HG02970 (cell line): ENCODE measurements around the gene ATP13A2.

Source experiments
- ATAC-seq: cut with Tn5 transposase; IDR thresholded peaks from one replicate; pipeline ENCODE4 v1.9.1; 2021; ENCODE audit warnings: mild to moderate bottlenecking, moderate library complexity, moderate number of reproducible peaks; ENCODE audit not compliant: unreplicated experiment, low FRiP score

Gene ATP13A2

DNA sequence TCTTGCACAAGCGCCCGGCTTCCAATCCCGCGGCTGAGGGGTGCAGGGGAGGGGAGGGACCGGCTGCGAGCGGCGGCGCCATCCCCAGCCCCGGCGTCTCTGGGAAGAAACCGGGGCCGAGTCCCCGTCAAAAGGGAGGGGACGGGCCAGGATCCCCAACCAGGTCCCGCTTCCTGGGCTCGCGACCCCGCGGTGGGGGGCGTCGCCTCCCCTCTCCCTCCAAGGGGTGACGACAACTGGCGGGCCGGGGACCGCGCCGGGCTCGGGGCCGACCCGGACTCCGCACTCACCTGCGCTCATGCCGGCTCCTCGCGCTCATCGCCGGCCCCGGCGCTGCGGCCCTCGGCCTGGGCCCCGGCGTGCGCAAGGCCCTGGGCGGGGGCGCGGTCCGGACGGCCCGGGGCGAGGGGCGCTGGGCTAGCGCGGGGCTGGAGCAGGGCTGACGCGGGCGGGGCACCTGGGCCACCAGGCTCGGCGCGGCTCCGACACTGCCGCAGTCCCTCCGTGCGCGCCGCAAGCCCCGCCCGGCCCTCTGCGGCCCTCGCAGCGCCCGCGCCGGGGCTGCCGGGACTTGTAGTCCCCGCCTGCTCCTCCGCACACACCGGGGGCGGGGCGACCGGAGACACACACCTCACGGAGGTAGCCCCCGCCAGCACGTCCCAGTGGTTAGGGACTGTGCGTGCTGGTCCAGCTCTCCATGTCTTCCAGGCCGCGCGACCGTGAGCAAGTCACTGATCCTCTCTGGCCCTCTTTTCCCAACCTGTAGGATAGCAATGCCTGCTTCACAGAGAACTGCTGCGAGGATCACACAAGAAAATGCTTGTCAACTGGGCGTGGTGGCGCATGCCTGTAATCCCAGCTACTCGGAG is at the start of gene ATP13A2:
ATP13A2 (minus strand) TSS at position 490 of the 869 bp plus-strand sequence; CDS start at position 300, 190 bp downstream.
- ATAC-seq, result peak; percentile 87

GRCh38 chr1:17061486-17061885 is 49.8 kb upstream of the ATP13A2 start:
- no peak for ATAC-seq

- ATAC-seq, result no peak
Observed at GRCh38 chr1:17060306-17060749, 48.6 kb upstream of the ATP13A2 start.

GRCh38 chr1:17059391-17060305 is 47.9 kb upstream of the ATP13A2 start:
- ATAC-seq, result no peak

DNA sequence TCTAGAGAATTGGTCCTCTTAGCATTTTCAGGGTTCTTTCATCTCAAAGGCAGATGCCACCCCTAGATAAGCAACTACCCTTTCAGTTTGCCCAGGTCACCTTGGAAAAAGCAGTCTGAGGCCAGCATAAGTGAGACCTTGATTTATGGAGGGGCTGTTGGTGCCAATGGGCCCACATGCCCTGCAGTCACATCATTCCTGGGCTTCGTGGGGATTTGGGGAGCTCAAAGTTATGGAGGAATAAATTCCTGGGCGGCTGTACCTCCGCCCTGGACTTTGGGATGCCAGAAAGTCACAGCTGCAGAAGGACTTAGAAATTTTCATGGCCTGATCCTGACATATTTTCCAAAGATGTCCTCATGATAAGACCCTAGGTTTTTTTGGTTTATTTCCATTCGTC is 44.8 kb upstream of the ATP13A2 start:
- no peak for ATAC-seq

- ATAC-seq, result no peak
Observed at GRCh38 chr1:17055801-17056200, 44.1 kb upstream of the ATP13A2 start.

DNA sequence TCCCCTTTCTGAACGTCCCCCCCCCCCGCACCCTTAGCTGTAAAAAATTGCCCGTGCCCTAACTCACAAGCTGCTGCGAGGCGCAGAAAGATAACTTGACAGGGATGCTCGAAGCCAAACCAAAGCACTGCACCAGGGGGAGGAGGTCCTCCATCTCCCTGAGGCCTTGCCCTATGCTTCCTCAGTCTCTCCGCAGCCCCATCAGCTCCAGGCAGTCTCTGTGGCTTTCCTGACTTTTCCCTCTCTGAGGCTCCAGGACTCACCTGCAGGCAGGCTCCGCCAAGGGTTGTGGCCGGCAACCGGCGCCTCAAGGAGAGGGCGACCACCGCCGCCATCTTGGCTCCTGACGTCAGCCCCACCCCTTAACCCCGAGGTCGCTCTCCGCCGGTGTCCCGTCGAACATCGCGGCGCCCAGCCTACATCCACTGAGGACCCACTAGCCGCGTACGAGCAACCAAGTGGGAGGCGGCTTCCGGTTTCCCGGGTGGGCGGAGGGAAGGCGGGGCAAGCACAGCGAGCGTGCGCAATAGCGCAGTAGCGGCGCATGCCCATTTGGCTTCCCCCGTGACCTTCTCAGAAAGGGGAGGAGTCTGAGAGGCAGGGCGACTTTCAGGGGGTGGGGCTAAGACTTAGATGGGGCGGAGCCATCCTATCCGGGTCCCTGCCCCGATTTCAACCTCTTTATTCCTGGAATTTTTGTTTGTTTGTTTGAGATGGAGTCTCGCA is 42.1 kb upstream of the ATP13A2 start, which contains the start of gene SDHB:
SDHB (minus strand) TSS at position 348 of the 726 bp plus-strand sequence; CDS start at position 335, 13 bp downstream.
- peak; percentile 96 for ATAC-seq

- no peak for ATAC-seq
Observed at GRCh38 chr1:17053086-17053684, 41.5 kb upstream of the ATP13A2 start.

GRCh38 chr1:17052641-17053040 is 40.9 kb upstream of the ATP13A2 start:
- ATAC-seq, result no peak

- ATAC-seq, result no peak
Observed at GRCh38 chr1:17052038-17052437, 40.3 kb upstream of the ATP13A2 start.

DNA sequence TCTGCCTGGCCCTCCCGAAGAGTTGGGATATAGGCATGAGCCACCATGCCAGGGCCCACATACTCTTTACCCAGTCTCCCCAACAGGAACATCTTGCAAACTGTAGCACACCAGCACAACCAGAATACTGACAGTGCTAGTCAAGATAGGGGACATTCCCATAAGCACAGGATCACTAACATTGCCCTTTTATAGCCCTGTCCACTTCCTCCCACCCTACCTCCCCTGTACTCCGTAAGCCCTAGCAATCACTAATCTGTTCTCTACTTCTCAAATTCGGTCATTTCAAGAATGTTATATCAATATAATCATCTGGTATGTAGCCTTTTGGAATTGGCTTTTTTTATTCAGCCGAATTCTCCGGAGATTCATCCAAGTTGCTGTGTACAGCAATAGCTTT is 36.2 kb upstream of the ATP13A2 start:
- ATAC-seq, result no peak

DNA sequence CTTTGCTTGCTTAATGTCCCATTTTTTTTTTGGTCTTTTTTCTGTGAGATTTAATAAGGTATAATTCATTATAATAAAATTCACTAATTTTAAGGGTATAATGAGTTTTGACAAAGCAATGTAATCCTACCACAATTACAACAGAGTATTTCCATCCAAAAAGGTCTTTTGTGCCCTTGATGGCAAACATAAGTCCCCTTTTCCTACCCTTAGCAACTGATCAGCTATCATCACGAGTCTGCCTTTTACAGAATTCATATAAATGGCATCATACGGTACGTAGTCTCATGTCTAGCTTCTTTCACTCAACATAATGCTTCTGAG is 34.6 kb upstream of the ATP13A2 start:
- no peak for ATAC-seq

- ATAC-seq, result no peak
Observed at GRCh38 chr1:17045634-17046333, 34.1 kb upstream of the ATP13A2 start.

- no peak for ATAC-seq
Observed at GRCh38 chr1:17045150-17045549, 33.4 kb upstream of the ATP13A2 start.

DNA sequence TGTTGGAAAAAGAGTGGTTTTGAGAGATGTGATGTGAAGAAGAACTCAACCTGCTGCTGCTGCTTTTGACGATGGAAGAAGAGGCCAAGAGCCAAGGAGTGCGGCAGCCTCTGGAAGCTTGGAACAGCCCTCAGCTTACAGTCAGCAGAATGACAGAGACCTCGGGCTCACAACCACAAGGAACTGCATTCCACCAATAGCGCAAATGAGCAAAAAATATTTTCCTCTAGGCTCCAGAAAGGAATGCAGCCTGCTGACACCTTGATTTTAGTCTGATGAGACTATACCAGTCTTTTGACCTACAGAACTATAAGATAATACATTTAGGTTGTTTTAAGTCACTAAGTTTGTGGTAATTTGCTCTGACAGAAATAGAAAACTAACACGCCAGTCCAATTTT is 31.9 kb upstream of the ATP13A2 start:
- no peak for ATAC-seq

DNA sequence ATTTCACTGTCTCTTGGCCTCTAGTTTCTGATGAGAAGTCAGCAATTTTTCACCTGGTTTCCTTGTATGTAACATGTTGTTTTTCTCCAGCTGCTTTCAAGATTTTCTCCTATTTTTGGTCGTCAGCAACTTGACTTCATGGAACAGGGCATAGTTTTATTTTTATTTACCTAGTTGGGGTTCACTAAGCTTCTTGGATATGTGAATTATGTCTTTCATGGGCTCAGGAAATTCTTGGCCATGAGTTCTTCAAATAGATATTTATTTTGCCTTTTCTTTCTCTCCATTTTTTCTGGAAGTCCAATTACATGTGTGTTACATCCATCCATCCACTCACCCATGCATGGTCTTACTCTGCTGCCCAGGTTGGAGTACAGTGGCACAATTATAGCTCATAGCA is 28.4 kb upstream of the ATP13A2 start:
- ATAC-seq, result no peak

- ATAC-seq, result no peak
Observed at GRCh38 chr1:17039522-17039921, 27.8 kb upstream of the ATP13A2 start.

DNA sequence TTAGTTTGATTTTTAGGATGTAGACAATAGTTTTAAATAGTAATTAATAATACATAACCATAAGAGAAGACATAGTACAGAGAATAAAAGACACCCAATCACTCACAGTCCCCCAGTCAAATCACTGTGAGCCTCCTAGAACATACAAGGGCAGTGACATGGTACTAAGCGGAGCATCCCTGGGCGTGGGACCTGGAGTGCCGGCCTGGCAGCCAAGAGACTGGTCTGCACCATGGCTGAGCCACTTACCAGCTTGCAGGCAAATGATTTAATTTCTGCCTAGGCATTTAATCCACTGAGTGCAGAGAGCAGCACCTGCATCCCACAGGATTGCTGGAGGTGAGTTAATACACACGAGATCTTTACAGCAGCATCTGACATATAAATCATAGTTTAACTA is 21.8 kb upstream of the ATP13A2 start:
- ATAC-seq, result no peak

- ATAC-seq, result no peak
Observed at GRCh38 chr1:17032741-17033140, 21.0 kb upstream of the ATP13A2 start.

DNA sequence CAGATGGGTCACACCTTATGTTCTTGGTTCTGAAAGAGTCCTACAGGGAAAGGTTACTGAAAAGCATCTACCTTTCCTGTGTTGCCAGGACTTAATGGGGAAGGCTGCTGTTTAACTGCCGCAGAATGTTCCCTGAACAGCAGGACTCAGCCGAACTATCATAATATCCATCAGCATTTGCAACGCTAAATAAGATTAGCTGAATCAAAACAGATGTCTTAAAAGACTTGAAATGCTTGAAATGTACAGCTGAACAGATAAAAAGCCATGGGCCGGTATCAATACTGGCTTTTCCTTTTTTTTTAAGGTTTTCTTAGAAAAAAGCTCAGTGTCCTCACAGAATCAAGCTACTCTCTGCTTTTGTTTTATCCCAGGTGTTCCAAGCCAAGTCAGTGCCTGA is 19.7 kb upstream of the ATP13A2 start:
- no peak for ATAC-seq
